Measurements from ENCODE around the gene TRMT112. TPM values are rescaled to one million over a fixed set of nuclear protein-coding genes. Genes with fewer than 3 reads are reported as not detected.
A peak's percentile ranks its signal among the peaks of the same experiment; 100 is the strongest.

TRMT112 gene
- total RNA-seq (2014; rRNA removed; shearing (Covaris generic); ENCODE audit: low replicate concordance), result 494 and 562 TPM in 2 replicates

DNA sequence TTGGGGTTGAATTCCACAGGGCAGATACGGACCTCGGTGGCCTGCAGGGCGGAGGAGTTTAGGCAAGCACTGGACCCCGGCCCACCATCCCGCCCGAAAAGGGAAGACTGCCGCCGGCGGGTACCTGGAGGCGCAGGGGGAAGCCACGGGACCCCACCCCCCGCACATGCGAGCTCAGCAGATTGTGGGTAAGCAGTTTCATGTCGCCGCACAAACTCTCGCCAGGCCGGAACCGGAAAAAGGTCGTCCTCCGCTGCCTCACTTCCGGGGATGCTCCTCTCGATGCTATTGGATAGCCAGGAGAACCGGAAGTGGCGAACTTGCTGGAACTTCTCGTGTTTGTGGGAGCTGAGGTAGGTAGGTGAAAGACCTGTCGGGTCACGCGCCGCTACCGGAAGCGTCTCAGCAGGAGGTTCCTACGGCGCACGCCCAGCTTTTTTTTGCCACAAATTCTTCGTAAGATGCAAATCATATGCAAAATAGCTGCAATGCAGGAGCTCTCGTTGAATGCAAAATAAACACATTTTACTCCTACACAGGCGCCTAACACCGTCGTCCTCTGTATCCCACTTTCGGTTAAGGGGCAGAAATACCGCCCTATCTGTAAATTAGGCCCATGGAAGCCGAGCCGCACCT is at the start of gene TRMT112:
Gene TRMT112, minus strand, starts transcription at position 235 of the 636 bp plus-strand sequence. Its CDS starts 33 bp downstream, at position 202.
- in situ Hi-C loops (cut with HindIII; ENCODE audit: low pct_unique_long_range_greater_than_20kb, low sequenced_read_pairs), result no loop called here
- DNase-seq (ENCODE audit: low read depth), result peak; percentile 96

DNA sequence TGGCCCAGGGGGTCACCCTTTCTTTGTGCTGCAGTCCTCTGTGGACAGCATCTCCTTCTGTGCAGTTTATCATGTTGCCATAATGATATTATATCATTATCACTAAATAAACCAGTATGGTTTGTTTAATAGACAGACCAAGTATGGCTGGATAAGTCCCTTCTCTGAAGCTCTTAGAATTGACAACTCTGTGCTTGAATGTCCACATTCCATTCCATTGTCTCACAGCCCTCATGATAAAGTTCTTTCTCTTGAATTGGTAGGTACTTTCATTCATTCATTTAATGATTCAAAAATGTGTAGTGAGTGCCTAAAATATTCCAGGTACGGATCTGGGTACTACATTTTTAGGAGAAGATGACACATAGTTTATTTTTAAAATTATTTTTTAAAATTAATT is 49.4 kb upstream of the TRMT112 start:
- in situ Hi-C loops (cut with HindIII; ENCODE audit: low pct_unique_long_range_greater_than_20kb, low sequenced_read_pairs), result no loop called here
- DNase-seq (ENCODE audit: low read depth), result no peak

DNA sequence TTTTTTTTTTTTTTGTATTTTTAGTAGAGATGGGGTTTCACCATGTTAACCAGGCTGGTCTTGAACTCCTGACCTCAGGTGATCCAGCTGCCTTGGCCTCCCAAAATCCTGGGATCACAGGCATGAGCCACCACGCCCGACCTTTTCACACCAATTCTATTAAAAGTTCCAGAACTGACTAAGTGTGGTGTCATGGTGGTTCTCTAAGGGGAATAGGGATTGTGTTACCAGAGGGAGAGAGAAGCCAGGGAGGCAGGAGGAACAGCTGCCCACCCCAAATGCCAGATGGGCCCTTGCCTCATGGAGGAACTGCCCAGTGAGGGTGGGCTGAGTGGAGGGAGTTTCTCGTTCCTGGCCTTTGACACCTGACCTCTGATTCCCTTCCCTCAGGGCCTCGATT is 47.6 kb upstream of the TRMT112 start:
- in situ Hi-C loops (cut with HindIII; ENCODE audit: low pct_unique_long_range_greater_than_20kb, low sequenced_read_pairs), result no loop called here
- no peak for DNase-seq (ENCODE audit: low read depth)

DNA sequence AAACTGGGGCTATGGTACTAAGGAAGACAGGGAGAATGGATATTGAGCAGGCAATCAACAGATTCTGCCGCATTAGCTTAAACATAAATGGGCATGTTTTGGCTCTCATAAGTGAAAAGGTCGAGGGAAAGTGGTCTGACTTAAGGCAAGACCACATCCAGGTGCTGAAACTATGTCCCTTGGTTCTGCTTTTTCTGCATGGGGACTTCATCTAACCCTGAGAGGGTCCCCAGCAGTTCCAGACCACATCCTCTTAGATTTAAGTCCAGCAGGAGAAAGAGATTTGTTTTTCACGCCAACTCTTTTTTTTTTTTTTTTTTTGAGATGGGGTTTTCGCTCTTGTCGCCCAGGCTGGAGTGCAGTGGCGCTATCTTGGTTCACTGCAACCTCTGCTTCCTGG is 47.1 kb upstream of the TRMT112 start:
- DNase-seq (ENCODE audit: low read depth), result no peak
- in situ Hi-C loops (cut with HindIII; ENCODE audit: low pct_unique_long_range_greater_than_20kb, low sequenced_read_pairs), result no loop called here

DNA sequence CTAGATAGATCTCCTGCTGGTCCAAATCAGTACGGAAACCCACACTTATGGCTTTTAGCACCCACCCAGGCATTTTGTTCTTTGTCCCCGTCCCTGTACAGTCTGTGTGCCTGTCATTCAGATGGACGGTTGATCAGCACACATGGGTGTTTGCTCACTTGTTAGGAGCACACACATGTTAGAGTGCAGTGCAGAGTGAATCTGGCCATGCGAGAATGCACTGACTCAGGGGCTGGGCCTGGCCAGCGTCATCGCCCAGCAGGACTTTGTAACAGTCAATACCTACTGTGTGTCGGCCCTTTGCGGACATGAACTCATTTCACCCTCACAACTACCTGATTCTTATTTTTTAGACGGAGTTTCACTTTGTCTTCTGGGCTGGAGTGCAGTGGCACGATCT is 45.0 kb upstream of the TRMT112 start:
- in situ Hi-C loops (cut with HindIII; ENCODE audit: low pct_unique_long_range_greater_than_20kb, low sequenced_read_pairs), result no loop called here
- no peak for DNase-seq (ENCODE audit: low read depth)

DNA sequence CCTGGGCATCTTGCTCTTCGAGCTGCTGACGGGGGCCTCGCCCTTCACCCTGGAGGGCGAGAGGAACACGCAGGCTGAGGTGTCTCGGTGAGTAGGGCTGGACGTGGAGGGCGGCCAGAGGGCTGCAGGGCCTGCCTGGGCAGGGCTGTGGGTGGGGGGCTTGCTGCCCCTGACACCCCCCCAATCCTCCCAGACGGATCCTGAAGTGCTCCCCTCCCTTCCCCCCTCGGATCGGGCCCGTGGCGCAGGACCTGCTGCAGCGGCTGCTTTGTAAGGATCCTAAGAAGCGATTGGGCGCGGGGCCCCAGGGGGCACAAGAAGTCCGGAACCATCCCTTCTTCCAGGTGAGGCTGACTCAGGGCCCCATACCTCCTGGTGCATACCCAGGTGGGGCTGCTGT is 44.3 kb upstream of the TRMT112 start:
- in situ Hi-C loops (cut with HindIII; ENCODE audit: low pct_unique_long_range_greater_than_20kb, low sequenced_read_pairs), result no loop called here
- no peak for DNase-seq (ENCODE audit: low read depth)

DNA sequence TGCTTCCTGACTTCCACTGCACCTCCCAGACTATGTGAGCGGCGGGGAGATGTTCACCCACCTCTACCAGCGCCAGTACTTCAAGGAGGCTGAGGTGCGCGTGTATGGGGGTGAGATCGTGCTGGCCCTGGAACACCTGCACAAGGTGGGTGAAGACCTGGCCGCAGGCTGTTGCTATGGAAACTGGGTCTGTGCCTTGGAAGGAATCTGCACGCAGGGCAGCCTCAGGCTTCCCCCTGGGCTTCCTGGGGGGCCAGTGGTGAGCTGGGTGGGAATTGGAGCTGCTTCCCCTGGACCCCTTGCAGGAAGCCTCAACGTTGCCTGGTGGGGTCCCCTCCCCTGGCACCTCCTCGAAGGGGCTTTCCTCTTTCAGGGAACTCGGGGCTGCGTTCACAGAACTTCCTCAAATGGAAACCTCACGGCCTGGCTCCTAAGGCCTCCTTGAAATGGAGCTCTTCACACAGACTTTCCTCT is 43.1 kb upstream of the TRMT112 start:
- in situ Hi-C loops (cut with HindIII; ENCODE audit: low pct_unique_long_range_greater_than_20kb, low sequenced_read_pairs), result no loop called here
- DNase-seq (ENCODE audit: low read depth), result no peak

DNA sequence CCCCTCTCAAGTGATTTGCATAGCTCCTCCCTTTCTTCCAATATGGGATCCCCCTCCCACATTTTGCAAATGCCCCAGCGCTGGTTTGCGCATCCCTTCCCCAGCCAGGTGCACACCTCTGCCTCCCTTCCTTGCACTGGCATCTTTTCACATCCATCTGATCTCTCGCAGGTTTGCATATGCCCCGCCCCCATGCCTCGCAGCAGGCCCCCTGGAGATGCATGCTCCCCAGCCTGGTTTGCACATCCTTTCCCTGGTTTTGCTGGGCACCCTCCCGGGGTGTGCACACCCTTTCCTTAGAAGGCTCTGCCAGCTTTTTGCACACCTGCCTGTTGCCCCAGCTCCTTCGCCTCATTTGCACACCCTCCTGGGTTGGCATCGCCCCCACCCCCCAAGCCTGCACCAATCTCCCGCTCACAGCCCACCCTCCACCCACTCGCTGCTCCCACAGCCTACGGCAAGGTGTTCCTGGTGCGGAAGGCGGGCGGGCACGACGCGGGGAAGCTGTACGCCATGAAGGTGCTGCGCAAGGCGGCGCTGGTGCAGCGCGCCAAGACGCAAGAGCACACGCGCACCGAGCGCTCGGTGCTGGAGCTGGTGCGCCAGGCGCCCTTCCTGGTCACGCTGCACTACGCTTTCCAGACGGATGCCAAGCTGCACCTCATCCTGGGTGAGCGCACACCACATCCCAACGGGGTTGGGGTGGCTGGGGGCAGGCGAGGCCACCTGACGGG is 42.5 kb upstream of the TRMT112 start:
- in situ Hi-C loops (cut with HindIII; ENCODE audit: low pct_unique_long_range_greater_than_20kb, low sequenced_read_pairs), result no loop called here
- no peak for DNase-seq (ENCODE audit: low read depth)

DNA sequence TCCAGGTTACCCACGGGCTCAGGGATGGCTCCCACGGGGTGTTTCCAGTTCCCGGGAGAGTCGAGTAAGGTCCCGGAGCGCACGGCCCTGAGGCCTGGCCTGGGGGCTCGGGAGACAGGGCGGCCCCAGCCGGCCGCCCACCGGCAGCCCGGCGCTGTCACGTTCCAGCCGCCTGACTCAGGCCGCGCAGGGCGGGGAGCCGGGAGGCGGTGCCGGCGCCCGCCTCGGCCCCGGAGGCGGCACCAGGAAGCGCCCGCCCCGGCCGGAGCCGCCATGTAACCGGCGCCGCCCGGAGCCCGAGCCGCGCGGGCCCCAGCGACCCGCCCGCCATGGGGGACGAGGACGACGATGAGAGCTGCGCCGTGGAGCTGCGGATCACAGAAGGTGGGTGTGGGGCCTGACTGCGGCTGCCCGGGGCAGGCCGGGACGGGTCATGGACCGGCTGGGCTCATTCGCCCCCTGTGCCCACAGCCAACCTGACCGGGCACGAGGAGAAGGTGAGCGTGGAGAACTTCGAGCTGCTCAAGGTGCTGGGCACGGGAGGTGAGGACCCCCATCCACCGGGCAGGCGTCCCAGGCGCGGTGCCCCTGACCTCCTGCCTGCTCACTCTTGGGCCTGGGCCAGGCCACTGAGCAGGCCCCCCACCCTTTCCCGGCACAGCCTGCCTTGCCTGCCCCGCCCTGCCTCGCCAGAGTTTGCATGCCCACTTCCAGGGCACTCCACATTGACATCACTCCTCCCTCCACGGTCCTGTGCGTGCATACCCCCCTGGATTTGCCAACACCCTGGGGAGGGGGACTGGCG is 41.8 kb upstream of the TRMT112 start, which contains the start of gene RPS6KA4:
Gene RPS6KA4, plus strand, starts transcription at position 256 of the 805 bp plus-strand sequence. Its CDS starts 74 bp downstream, at position 330.
- in situ Hi-C loops (cut with HindIII; ENCODE audit: low pct_unique_long_range_greater_than_20kb, low sequenced_read_pairs), result no loop called here
- peak; percentile 48 for DNase-seq (ENCODE audit: low read depth)

DNA sequence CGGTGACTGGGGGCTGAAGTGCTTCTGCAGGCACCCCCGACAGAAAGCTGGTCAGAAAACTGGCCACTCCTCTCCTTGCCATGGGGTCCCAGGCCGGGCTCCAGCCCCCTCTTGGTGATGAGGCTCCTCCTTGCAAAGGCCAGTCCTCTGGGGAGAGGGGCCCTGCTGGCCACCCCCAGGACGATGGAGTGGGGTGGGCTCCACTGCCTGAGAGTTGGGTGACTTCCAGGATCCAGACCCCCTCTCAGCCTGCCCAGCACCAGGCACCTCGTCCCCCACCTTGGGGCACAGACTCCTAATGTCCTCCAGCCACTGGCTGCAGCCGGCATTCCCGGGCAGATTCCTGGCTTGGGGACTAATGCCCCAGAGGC is 41.2 kb upstream of the TRMT112 start:
- DNase-seq (ENCODE audit: low read depth), result peak; percentile 30
- in situ Hi-C loops (cut with HindIII; ENCODE audit: low pct_unique_long_range_greater_than_20kb, low sequenced_read_pairs), result no loop called here

DNA sequence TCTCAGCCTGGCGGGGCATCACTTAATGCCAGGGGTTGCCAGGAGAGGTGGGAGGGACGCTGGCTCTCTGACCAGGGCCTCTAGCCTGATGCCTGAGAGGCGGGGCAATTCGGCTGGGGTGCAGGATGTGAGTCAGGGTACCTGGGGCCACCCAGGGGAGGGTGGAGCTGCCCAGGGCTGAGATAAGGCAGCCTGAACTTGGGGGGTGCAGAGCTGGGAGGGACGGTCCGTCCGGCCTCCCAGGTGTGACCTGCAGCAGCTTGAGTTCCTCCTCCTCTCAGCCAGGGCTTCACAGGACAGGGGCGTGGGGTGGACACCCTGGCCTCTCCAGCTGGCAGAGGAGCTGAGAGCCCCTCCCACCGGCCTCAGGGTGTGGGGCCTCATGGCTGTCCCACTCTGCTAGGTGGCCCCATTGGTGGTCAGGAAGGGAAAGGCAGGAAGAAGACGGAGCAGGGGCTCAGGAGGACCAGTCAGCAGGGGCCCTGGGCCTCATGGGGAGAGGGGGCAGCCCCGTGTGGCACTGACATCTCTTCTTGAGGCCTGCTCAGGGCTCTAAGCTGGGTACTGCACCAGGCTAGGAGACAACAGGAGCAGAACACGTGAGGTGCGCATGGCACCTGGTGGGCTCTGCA is 40.7 kb upstream of the TRMT112 start:
- DNase-seq (ENCODE audit: low read depth), result no peak
- in situ Hi-C loops (cut with HindIII; ENCODE audit: low pct_unique_long_range_greater_than_20kb, low sequenced_read_pairs), result no loop called here

DNA sequence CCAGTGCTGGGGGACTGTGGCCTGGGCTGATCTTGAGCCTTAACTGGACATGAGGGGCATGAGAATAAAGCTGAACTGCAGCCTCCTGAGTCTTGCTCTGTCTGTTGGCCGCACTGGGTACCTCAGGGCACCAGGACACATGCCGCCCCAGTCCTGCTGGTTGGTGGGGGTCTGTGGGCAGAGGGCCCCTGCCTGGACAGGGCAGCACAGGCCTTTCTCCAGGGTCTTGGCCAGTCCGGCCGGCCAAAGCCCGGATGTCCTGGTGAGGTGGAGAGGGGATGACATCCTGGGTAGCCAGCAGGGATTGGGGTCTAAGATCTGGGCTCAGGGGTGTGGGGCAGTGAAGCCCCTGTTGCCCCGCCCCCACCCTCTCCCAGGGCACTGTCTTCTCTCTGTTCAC is 40.1 kb upstream of the TRMT112 start:
- in situ Hi-C loops (cut with HindIII; ENCODE audit: low pct_unique_long_range_greater_than_20kb, low sequenced_read_pairs), result no loop called here
- no peak for DNase-seq (ENCODE audit: low read depth)

DNA sequence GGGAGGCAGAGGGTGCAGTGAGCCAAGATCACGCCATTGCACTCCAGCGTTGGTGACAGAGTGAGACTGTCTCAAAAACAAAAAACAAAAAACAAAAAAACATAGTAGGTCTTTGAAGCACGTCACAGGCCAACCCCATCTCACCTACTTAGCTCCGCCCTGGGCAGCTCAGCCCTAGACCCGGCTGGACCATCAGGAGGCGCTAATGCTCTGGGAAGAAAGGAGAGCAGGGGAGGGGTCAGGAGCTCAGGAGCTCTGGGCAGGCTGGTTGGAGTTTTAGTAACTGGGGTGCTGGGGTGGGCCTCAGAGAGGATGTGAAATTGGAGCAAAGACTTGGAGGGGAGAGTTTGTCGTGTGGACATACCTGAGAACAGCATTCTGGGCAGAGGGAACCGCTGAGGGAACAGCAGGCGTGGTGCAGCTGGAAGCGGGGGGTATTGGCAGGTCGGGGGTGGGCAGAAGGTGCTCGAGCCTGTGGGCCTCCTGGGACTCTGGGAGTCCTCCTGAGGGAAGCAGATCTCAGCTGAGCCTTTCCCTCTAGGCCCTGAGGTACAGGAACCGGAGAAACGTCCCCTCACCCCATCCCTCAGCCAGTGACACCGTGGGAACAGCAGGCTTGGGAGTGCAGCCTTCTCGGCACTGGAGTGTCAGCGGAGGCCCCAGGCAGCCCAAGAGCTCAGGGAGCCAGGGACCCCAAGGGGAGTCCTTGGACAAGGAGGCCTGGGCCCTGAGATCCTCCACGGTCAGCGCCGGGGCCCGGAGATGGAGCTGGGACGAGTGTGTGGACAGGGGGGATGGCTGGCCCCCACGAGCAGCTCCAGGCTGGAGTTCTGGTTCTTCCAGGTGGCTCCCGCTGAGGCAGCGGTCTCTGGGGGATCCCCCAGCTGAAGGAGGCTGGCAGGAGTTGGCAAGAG is 39.4 kb upstream of the TRMT112 start:
- DNase-seq (ENCODE audit: low read depth), result peak; percentile 57
- in situ Hi-C loops (cut with HindIII; ENCODE audit: low pct_unique_long_range_greater_than_20kb, low sequenced_read_pairs), result no loop called here

DNA sequence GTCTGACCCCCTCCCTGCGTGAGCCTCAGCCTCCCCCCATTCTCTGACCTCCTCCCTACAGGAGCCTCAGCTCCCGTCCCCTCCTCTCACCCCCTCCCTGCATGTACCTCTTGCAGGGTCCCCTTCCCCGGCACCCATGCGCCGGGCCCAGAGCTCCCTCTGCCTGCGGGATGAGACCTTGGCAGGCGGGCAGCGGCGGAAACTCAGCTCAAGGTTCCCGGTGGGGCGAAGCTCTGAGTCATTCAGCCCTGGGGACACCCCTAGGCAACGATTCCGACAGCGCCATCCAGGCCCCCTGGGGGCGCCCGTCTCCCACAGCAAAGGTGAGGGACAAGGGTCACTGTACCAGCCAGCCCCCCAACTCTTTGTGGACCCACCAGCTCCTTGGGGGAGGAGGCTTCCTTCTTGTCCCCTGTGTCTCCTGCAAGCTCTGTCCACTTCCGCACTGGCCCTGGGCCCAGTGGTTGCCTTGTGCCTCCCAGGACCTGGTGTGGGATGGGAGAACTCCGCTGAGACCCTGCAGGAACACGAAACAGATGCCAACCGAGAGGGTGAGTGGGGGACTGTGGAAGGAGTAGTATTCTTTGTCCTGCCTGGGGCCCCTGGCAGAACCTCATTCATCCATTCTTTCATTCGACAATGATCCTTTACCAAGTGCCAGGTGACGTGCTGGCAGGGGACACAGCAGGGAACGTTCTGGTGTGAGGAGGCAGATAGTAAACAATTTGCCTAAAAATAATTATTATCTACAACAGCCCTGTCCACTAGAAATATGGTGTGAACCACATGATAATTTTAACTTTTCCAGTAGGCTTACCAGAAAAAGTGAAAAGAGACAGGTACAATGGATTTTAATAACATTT is 38.0 kb upstream of the TRMT112 start:
- DNase-seq (ENCODE audit: low read depth), result peak; percentile 79
- in situ Hi-C loops (cut with HindIII; ENCODE audit: low pct_unique_long_range_greater_than_20kb, low sequenced_read_pairs), result no loop called here

DNA sequence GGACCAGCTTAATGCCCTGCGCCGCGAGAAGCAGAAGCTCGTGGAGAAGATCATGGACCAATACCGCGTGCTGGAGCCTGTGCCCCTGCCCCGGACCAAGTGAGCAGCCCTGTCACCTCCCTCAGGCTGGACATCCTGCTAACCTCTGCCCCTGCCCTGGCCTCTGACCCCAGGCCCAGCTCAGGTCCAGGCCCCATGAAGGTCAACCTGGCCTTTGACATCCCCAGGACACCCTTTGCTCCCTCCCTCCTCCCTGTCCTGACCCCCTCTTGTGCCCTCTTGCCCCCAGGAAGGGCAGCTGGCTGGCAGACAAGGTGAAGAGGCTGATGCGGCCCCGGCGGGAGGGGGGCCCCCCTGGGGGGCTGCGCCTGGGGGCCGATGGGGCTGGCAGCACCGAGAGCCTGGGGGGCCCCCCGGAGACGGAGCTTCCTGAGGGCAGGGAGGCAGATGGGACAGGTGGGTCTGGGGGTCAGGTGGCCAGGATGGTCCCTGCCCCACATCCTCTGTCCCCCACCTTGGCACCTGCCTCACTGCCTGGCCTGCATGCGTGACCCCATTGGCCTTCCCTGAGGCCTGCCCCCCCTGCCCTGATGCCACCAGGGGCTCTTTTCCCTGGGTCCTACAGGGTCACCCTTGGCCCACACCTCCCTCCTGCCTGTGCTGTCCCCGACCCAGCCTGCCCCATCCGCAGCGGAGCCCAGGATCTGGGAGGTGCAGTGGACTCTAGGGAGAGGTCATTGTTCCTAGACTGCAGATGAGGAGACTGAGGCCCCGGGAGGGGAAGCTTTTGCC is 36.6 kb upstream of the TRMT112 start:
- in situ Hi-C loops (cut with HindIII; ENCODE audit: low pct_unique_long_range_greater_than_20kb, low sequenced_read_pairs), result no loop called here
- DNase-seq (ENCODE audit: low read depth), result no peak

Data from Caki2 (cell line).